Stimulated activated CD8-positive, alpha-beta memory T cell treated with anti-CD3 and anti-CD28 coated beads, Interleukin-12 subunit alpha, Interleukin-12 subunit beta, amount 100 ng/mL, for 1 hour (primary cell): ENCODE measurements around the gene SLC22A3.
"Not testable (repeated sequence)": the region's sequence is repeated elsewhere in the genome, so short reads cannot be mapped to it uniquely, and the experiment has no call there.

ENCODE experiments used
- DNase-seq: peaks from one replicate; pipeline ENCODE4 v3.0.0-alpha.2; 2020; ENCODE audit warnings: low read depth

The SLC22A3 gene

GRCh38 chr6:160337301-160337700 lies 10.9 kb upstream of the SLC22A3 start:
- DNase-seq, result no peak

- no peak for DNase-seq
Measured at GRCh38 chr6:160337991-160338390, 10.2 kb upstream of the SLC22A3 start.

GRCh38 chr6:160343144-160343543 lies 5.0 kb upstream of the SLC22A3 start:
- no peak for DNase-seq

GRCh38 chr6:160344271-160344670 lies 3.9 kb upstream of the SLC22A3 start:
- DNase-seq, result no peak

- no peak for DNase-seq
Measured at GRCh38 chr6:160347259-160348222, 637 bp upstream of the SLC22A3 start.

GRCh38 chr6:160349020-160349441 lies 853 bp downstream of the SLC22A3 start:
- DNase-seq, result no peak

- DNase-seq, result no peak
Measured at GRCh38 chr6:160349814-160350350, 1.7 kb downstream of the SLC22A3 start.

GRCh38 chr6:160353950-160354496 lies 5.8 kb downstream of the SLC22A3 start:
- no peak for DNase-seq

GRCh38 chr6:160355001-160355400 lies 6.8 kb downstream of the SLC22A3 start:
- DNase-seq, result no peak

GRCh38 chr6:160356074-160356744 lies 8.0 kb downstream of the SLC22A3 start:
- DNase-seq, result no peak

- no peak for DNase-seq
Measured at GRCh38 chr6:160357088-160357487, 8.9 kb downstream of the SLC22A3 start.

- DNase-seq, result no peak
Measured at GRCh38 chr6:160358225-160359119, 10.3 kb downstream of the SLC22A3 start.

GRCh38 chr6:160360955-160361354 lies 12.8 kb downstream of the SLC22A3 start:
- no peak for DNase-seq

GRCh38 chr6:160362556-160362955 lies 14.4 kb downstream of the SLC22A3 start:
- DNase-seq, result no peak

- no peak for DNase-seq
Measured at GRCh38 chr6:160363016-160363996, 15.1 kb downstream of the SLC22A3 start.

GRCh38 chr6:160365117-160365516 lies 16.9 kb downstream of the SLC22A3 start:
- DNase-seq, result no peak

- DNase-seq, result no peak
Measured at GRCh38 chr6:160367798-160368547, 19.8 kb downstream of the SLC22A3 start.

- no peak for DNase-seq
Measured at GRCh38 chr6:160368670-160369069, 20.5 kb downstream of the SLC22A3 start.

- DNase-seq, result not testable (repeated sequence)
Measured at GRCh38 chr6:160373601-160374000, 25.4 kb downstream of the SLC22A3 start.
